Neural cell (in vitro differentiated cells): ENCODE results near the gene DNAJC13. TPM values are rescaled to one million over a fixed set of nuclear protein-coding genes. Genes with fewer than 3 reads are reported as not detected.

Source experiments
- H2AFZ ChIP-seq: fragments of 200-600, 300-800 bp; sonication (generic), shearing (Covaris generic); 2 replicates; pipeline ENCODE4 v1.6.0; 2014; ENCODE audit warnings: low read depth, mild to moderate bottlenecking, antibody characterized with exemption, low read length, moderate library complexity
- H3F3A ChIP-seq: fragments of 200-600 bp; shearing (Covaris generic); 2 replicates; pipeline ENCODE4 v1.6.1; 2016; ENCODE audit warnings: mild to moderate bottlenecking, moderate library complexity, mixed read lengths, antibody characterized with exemption, low read length; ENCODE audit not compliant: insufficient read depth, poor library complexity, severe bottlenecking
- H3K27ac ChIP-seq: fragments of 200-600, 300-800 bp; sonication (generic), shearing (Covaris generic); 2 replicates; pipeline ENCODE4 v1.5.1; 2014; ENCODE audit warnings: mild to moderate bottlenecking, low read length, moderate library complexity
- H3K27me3 ChIP-seq: fragments of 300-800, 200-600 bp; sonication (generic), shearing (Covaris generic); 2 replicates; pipeline ENCODE4 v1.6.0; 2014; ENCODE audit warnings: mild to moderate bottlenecking, low read depth, low read length, moderate library complexity; ENCODE audit not compliant: insufficient read depth
- H3K36me3 ChIP-seq: fragments of 300-800, 200-600 bp; sonication (generic), shearing (Covaris generic); 2 replicates; pipeline ENCODE4 v1.5.1; 2014; ENCODE audit warnings: mild to moderate bottlenecking, antibody characterized with exemption, low read length, moderate library complexity; ENCODE audit not compliant: insufficient read depth
- H3K4me2 ChIP-seq: fragments of 300-800, 200-600 bp; sonication (generic), shearing (Covaris generic); 2 replicates; pipeline ENCODE4 v1.6.0; 2014; ENCODE audit warnings: mild to moderate bottlenecking, low read length
- H3K4me3 ChIP-seq: fragments of 300-800, 200-600 bp; sonication (generic), shearing (Covaris generic); 2 replicates; pipeline ENCODE4 v1.5.1; 2014; ENCODE audit warnings: mild to moderate bottlenecking, low read length, moderate library complexity
- H3K79me2 ChIP-seq: fragments of 200-600 bp; shearing (Covaris generic); replicated peaks from 2 replicates; pipeline ENCODE4 v1.6.0; 2014; ENCODE audit warnings: mild to moderate bottlenecking, low read length, moderate library complexity; ENCODE audit not compliant: insufficient read depth
- H3K9ac ChIP-seq: fragments of 300-800, 200-600 bp; sonication (generic), shearing (Covaris generic); 2 replicates; pipeline ENCODE4 v1.6.1; 2016; ENCODE audit warnings: mild to moderate bottlenecking, low read length, mixed read lengths
- H3K9me2 ChIP-seq: fragments of 200-600 bp; shearing (Covaris generic); 2 replicates; pipeline ENCODE4 v1.6.1; 2016; ENCODE audit warnings: mild to moderate bottlenecking, low read length, mixed read lengths; ENCODE audit not compliant: insufficient read depth
- H3K9me3 ChIP-seq: fragments of 200-600, 300-800 bp; sonication (generic), shearing (Covaris generic); 2 replicates; pipeline ENCODE4 v1.6.1; 2016; ENCODE audit warnings: mild to moderate bottlenecking, mixed run types, low read length, moderate library complexity, mixed read lengths
- H4K20me1 ChIP-seq: fragments of 200-600 bp; shearing (Covaris generic); 2 replicates; pipeline ENCODE4 v1.6.1; 2016; ENCODE audit warnings: mild to moderate bottlenecking, mixed run types; ENCODE audit not compliant: insufficient read depth
- CTCF ChIP-seq: fragments of 450-650 bp; IDR thresholded peaks from 2 replicates; pipeline ENCODE4 v1.5.1; 2014; ENCODE audit warnings: antibody characterized with exemption, mild to moderate bottlenecking, moderate library complexity; ENCODE audit not compliant: poor library complexity, severe bottlenecking
- EP300 ChIP-seq: fragments of 450-650 bp; conservative IDR thresholded peaks from 2 replicates; pipeline ENCODE4 v1.6.1; 2014; ENCODE audit warnings: antibody characterized with exemption, mild to moderate bottlenecking, moderate library complexity; ENCODE audit not compliant: poor library complexity, severe bottlenecking
- EZH2 ChIP-seq: fragments of 200-600, 300-800 bp; shearing (Covaris generic), sonication (generic); IDR thresholded peaks from 2 replicates; pipeline ENCODE4 v1.6.1; 2014; ENCODE audit warnings: antibody characterized with exemption, low read length, borderline replicate concordance, mild to moderate bottlenecking; ENCODE audit not compliant: insufficient read depth, poor library complexity, severe bottlenecking
- MXI1 ChIP-seq: fragments of 450-650 bp; conservative IDR thresholded peaks from 2 replicates; pipeline ENCODE4 v1.6.1; 2014; ENCODE audit warnings: antibody characterized with exemption, mild to moderate bottlenecking; ENCODE audit not compliant: poor library complexity, severe bottlenecking
- POLR2AphosphoS5 ChIP-seq: IDR thresholded peaks from 2 replicates; pipeline ENCODE4 v1.6.1; 2012
- RAD21 ChIP-seq: fragments of 450-650 bp; conservative IDR thresholded peaks from 2 replicates; pipeline ENCODE4 v1.6.1; 2014; ENCODE audit warnings: antibody characterized with exemption, mild to moderate bottlenecking, moderate library complexity
- REST ChIP-seq: IDR thresholded peaks from 2 replicates; pipeline ENCODE4 v1.6.1; 2012; ENCODE audit warnings: borderline replicate concordance
- SMC3 ChIP-seq: fragments of 450-650 bp; conservative IDR thresholded peaks from 2 replicates; pipeline ENCODE4 v1.6.1; 2014; ENCODE audit warnings: antibody characterized with exemption, mild to moderate bottlenecking, moderate library complexity; ENCODE audit not compliant: poor library complexity
- TAF1 ChIP-seq: IDR thresholded peaks from 2 replicates; pipeline ENCODE4 v1.6.1; 2012; ENCODE audit warnings: low read depth
- polyA plus RNA-seq: library from polyadenylated mRNA; depleted of rRNA; stranded (reverse); fragments of >200 nt; gene quantifications from 2 replicates; pipeline ENCODE4 v1.2.3, GENCODE V29; 2014

DNAJC13 gene
- polyA plus RNA-seq, 1 donor from 2014 or later, result 38.4 TPM

GRCh38 chr3:132405609-132406299 lies 11.5 kb upstream of the DNAJC13 start:
- no peaks in the 10 kb centered on the region for H3F3A ChIP-seq
- TF ChIP-seq SMC3, result no peak
- no peak for TF ChIP-seq TAF1
- no peak for TF ChIP-seq CTCF
- no peak for TF ChIP-seq EP300
- TF ChIP-seq POLR2AphosphoS5, result no peak
- no peaks in the 10 kb centered on the region for H3K9me3 ChIP-seq
- no peaks in the 10 kb centered on the region for H4K20me1 ChIP-seq
- no peak overlapping the region for H3K4me2 ChIP-seq
- no peak overlapping the region for H3K9ac ChIP-seq
- H3K36me3 ChIP-seq, result no peaks in the 10 kb centered on the region
- H3K27me3 ChIP-seq, result no peaks in the 10 kb centered on the region
- H3K9me2 ChIP-seq, result no peaks in the 10 kb centered on the region
- no peak overlapping the region for H3K27ac ChIP-seq
- no peaks in the 10 kb centered on the region for H3K79me2 ChIP-seq
- H3K4me3 ChIP-seq, result no peak overlapping the region
- H2AFZ ChIP-seq, result no peak overlapping the region

GRCh38 chr3:132406587-132406986 lies 10.7 kb upstream of the DNAJC13 start:
- TF ChIP-seq POLR2AphosphoS5, result no peak
- no peak for TF ChIP-seq CTCF
- Histone ChIP-seq H3K9ac (no peak overlapping the region), H2AFZ (no peak overlapping the region), H3K79me2 (no peaks in the 10 kb centered on the region), H3K9me2 (no peaks in the 10 kb centered on the region), H3K4me3 (no peak overlapping the region), H3K36me3 (no peaks in the 10 kb centered on the region), H3K9me3 (no peaks in the 10 kb centered on the region), H3K27me3 (no peaks in the 10 kb centered on the region), H3K27ac (no peak overlapping the region), H4K20me1 (no peaks in the 10 kb centered on the region), H3K4me2 (no peak overlapping the region), H3F3A (no peaks in the 10 kb centered on the region)

GRCh38 chr3:132407025-132407424 lies 10.3 kb upstream of the DNAJC13 start:
- H3K9me2 ChIP-seq, result no peaks in the 10 kb centered on the region
- no peak overlapping the region for H3K27ac ChIP-seq
- no peak overlapping the region for H3K4me3 ChIP-seq
- no peak overlapping the region for H3K9ac ChIP-seq
- TF ChIP-seq SMC3 (no peak), POLR2AphosphoS5 (no peak), REST (no peak), EP300 (no peak), MXI1 (no peak), RAD21 (no peak), CTCF (no peak), TAF1 (no peak), EZH2 (no peak)
- H3K36me3 ChIP-seq, result no peaks in the 10 kb centered on the region
- no peaks in the 10 kb centered on the region for H3K9me3 ChIP-seq
- no peak overlapping the region for H2AFZ ChIP-seq
- H3K4me2 ChIP-seq, result no peak overlapping the region
- H3F3A ChIP-seq, result no peaks in the 10 kb centered on the region
- H4K20me1 ChIP-seq, result no peaks in the 10 kb centered on the region
- H3K79me2 ChIP-seq, result no peaks in the 10 kb centered on the region
- no peaks in the 10 kb centered on the region for H3K27me3 ChIP-seq
